ENCODE measurements around the gene ETNK1. TPM values are rescaled to one million over a fixed set of nuclear protein-coding genes. Genes with fewer than 3 reads are reported as not detected.

Gene ETNK1
- total RNA-seq, 4 donors from 2014 or later: 26.1 to 41.3 (median 36.8) TPM

GRCh38 chr12:22634883-22635282, 9.9 kb downstream of the ETNK1 start:
- no peak for TF ChIP-seq CTCF (IDR thresholded peaks at IDR 0.05)
- DNase-seq (ENCODE audit: low spot score): no peak
- ATAC-seq (ENCODE audit: low FRiP score): no peak

GRCh38 chr12:22635812-22636211, 10.8 kb downstream of the ETNK1 start:
- no peak for TF ChIP-seq CTCF (IDR thresholded peaks at IDR 0.05)
- no peak for ATAC-seq (ENCODE audit: low FRiP score)
- DNase-seq (ENCODE audit: low spot score): no peak

GRCh38 chr12:22640851-22641250, 15.9 kb downstream of the ETNK1 start:
- ATAC-seq (ENCODE audit: low FRiP score): no peak
- no peak for TF ChIP-seq CTCF (IDR thresholded peaks at IDR 0.05)

GRCh38 chr12:22641353-22642053, 16.5 kb downstream of the ETNK1 start:
- DNase-seq (ENCODE audit: low spot score) (no peak), ATAC-seq (ENCODE audit: low FRiP score) (no peak)
- no peak for TF ChIP-seq CTCF (IDR thresholded peaks at IDR 0.05)

More at GRCh38 chr12:22640851-22641250, 15.9 kb downstream of the ETNK1 start:
- DNase-seq (ENCODE audit: low spot score): no peak

- ATAC-seq (ENCODE audit: low FRiP score) (no peak), DNase-seq (ENCODE audit: low spot score) (no peak)
- TF ChIP-seq CTCF (IDR thresholded peaks at IDR 0.05): no peak
Observed at GRCh38 chr12:22648668-22649067, 23.7 kb downstream of the ETNK1 start.

GRCh38 chr12:22653075-22653474, 28.1 kb downstream of the ETNK1 start:
- no peak for TF ChIP-seq CTCF (IDR thresholded peaks at IDR 0.05)
- ATAC-seq (ENCODE audit: low FRiP score) (no peak), DNase-seq (ENCODE audit: low spot score) (no peak)

- TF ChIP-seq CTCF (IDR thresholded peaks at IDR 0.05): no peak
- no peak for DNase-seq (ENCODE audit: low spot score)
- no peak for ATAC-seq (ENCODE audit: low FRiP score)
Observed at GRCh38 chr12:22653791-22654190, 28.8 kb downstream of the ETNK1 start.

All from omental fat pad (tissue), 4 donors.